ENCODE results near the gene MMP24OS.

GRCh38 chr20:35307666-35308653 lies 30.0 kb upstream of the MMP24OS start:
- no peak for TF ChIP-seq CTCF (IDR thresholded peaks at IDR 0.05; ENCODE audit: low read depth, low read length, missing input control)
- TF ChIP-seq TAF1 (conservative IDR thresholded peaks at IDR 0.05): no peak
- peak; percentile 49 for TF ChIP-seq FOXA1 (IDR thresholded peaks at IDR 0.05)
- no peak for TF ChIP-seq GABPA (IDR thresholded peaks at IDR 0.05 in 1 of 2, conservative IDR thresholded peaks at IDR 0.05 in 1 of 2)
- TF ChIP-seq ZBTB33 (IDR thresholded peaks at IDR 0.05): no peak
- peak; percentile 71 for TF ChIP-seq SP1 (IDR thresholded peaks at IDR 0.05)
- TF ChIP-seq HNF4G (IDR thresholded peaks at IDR 0.05): no peak
- peak; percentile 83 for TF ChIP-seq YY1 (IDR thresholded peaks at IDR 0.05)
- TF ChIP-seq REST (IDR thresholded peaks at IDR 0.05): peak; percentile 44
- TF ChIP-seq EGR1 (IDR thresholded peaks at IDR 0.05; ENCODE audit: low read depth in 2 of 2): no peak
- TF ChIP-seq RXRA (IDR thresholded peaks at IDR 0.05): peak; percentile 64 to 78
- peak; percentile 49 to 60 for TF ChIP-seq RAD21 (IDR thresholded peaks at IDR 0.05)
- TF ChIP-seq MAX (IDR thresholded peaks at IDR 0.05): no peak
- TF ChIP-seq JUND (IDR thresholded peaks at IDR 0.05): peak in 1 of 2 donors; percentile 72
